ENCODE data around the gene NNMT. TPM values are rescaled to one million over a fixed set of nuclear protein-coding genes. Genes with fewer than 3 reads are reported as not detected.

NNMT gene
- total and polyA plus RNA-seq, 9 of the 15 experiments (the other 6 are each of a cell fraction or from before 2014, with no cell fraction given) = 6.1 to 15.0 (median 11.2) TPM

GRCh38 chr11:114262681-114263512 lies 33.3 kb upstream of the NNMT start (continued):
- peak; percentile 64; the same call in 1 of the 2 replicates for TF ChIP-seq REST (IDR thresholded peaks at IDR 0.05; ENCODE audit: borderline replicate concordance)
- TF ChIP-seq REST (CRISPR knock-in tag; IDR thresholded peaks at IDR 0.05; ENCODE audit: low read depth) = no peak

Measured in K562 (cell line).